HT1080 (cell line): Measurements from ENCODE around the gene ATCAY. TPM values are rescaled to one million over a fixed set of nuclear protein-coding genes. Genes with fewer than 3 reads are reported as not detected.
A peak's percentile ranks its signal among the peaks of the same experiment; 100 is the strongest.

Experiments used
- DNase-seq: peaks from one replicate; pipeline ENCODE4 v3.0.0-alpha.2; 2015; ENCODE audit warnings: low read depth
- polyA plus RNA-seq, 2 experiments: library from polyadenylated mRNA; depleted of rRNA; stranded (reverse); fragments of >200 nt; gene quantifications; 2 replicates each; pipeline ENCODE4 v1.2.3, GENCODE V29; 2015
- total RNA-seq: library from RNA; depleted of rRNA; stranded (reverse); fragments of >200 nt; shearing (Covaris generic); gene quantifications from 2 replicates; pipeline ENCODE4 v1.2.3, GENCODE V29; 2014; rRNA removed

ATCAY gene
- total RNA-seq, result not detected in 2 replicates
- not detected in 2 replicates for polyA plus RNA-seq (2015; cell fraction: cytosol; rRNA removed)
- not detected in 2 replicates for polyA plus RNA-seq (2015; cell fraction: nucleus; rRNA removed)

DNA sequence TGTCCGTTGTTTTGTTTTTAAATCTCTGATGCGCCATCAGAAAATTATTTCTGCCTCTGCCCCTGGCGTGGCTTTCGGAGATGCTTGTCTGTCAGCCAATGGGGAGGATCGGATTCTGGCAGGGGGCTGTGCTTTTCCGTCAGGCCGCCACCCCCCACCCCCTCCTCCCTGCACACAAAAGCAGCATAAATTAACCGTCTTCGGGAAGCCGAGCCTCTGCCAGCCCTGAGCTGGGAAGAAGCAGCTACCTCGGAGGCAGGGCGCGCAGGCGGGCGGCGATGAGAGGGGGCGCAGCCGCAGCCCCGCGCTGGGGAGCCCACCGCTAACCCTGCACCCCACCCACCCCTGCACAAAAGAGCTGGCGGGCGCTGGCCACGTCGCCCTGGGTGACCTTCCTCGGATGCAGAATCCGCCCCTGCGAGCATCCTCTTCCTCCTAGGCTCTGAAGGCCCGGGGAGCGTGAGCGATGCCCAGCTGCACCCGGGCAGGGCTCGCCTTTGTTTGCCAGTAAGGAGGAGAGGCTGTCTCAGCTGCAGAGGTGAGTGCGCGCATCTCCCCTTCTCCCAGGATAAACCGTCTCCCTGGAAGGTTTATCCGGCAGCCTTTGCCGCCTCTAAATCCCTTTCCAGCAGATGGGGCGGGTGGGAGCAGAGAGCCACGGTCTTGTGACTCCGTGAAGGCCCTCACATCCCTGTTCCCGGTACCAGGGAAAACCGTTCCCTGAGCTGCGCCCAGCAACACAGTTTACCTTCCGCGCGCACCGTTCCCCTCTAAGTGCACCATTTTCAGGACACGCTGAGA, at the start of gene ATCAY:
TSS of gene ATCAY (plus strand) at position 215 of the 801 bp plus-strand sequence. CDS start 5,083 bp downstream, outside the sequence.
- DNase-seq, result no peak

- no peak for DNase-seq
Measured at GRCh38 chr19:3831601-3832000, 48.9 kb upstream of the ATCAY start.

DNA sequence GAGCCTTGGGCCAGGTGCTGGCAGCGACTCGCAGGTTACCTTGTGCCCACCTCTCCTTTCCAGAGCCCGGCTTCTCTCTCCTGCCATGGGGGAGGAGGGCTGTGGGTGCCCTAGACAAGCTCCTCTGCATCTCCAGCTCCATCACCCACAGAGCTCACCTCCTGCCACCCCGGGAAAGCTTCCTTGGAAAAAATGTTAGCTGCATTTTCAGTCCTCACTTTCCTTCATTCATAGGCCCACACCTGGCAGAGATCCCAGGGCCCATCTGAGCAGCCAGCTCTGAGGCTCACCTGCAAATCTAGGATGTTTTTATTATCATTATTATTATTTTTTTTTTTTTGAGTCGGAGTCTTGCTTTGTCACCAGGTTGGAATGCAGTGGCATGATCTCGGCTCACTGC, 48.5 kb upstream of the ATCAY start:
- no peak for DNase-seq

- DNase-seq, result no peak
Measured at GRCh38 chr19:3833578-3834348, 46.7 kb upstream of the ATCAY start.

GRCh38 chr19:3834349-3835054, 46.0 kb upstream of the ATCAY start:
- no peak for DNase-seq

DNA sequence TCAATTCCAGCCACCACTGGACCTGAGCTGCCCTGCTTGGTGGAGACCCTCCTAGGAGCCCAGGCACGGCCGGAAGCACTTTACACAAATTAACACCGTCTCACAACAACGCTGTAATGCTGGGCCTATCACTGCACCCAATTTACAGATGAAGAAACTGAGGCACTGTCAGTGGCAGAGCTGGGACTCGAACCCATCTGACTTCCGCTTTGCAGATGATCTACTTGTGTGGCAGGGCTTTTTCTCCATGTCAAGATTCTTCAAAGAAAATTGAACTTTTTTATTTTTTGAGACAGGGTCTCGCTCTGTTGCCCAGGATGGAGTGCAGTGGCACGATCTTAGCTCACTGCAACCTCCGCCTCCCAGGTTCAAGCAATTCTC, 45.4 kb upstream of the ATCAY start:
- DNase-seq, result no peak

DNA sequence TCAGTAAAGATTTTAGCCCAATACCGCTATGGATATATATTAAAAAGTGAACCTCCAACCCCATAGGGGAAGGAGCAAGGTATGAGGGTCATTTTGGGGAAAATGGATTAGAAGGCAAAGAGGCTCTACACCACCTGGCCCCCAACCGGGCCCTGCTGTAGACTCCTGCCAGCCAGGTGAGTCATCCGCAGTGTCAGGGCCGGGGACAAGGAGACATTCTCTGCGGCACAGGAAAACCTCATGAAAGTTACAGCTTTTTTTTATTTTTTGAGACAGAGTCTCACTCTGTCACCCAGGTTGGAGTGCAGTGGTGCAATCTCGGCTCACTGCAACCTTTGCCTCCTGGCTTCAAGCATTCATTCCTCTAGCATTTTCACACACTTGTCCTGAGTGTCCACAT, 43.6 kb upstream of the ATCAY start:
- no peak for DNase-seq

DNA sequence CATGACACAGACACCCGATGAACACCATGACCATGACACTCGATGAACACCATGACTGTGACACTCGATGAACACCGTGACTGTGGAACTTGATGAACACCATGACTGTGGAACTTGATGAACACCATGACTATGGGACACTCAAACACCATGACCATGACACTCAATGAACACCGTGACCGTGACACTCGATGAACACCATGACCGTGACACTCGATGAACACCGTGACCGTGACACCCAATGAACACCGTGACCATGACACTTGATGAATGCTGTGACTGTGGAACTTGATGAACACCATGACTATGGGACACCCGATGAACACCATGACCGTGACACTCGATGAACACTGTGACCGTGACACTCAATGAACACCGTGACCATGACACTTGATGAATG, 43.2 kb upstream of the ATCAY start:
- no peak for DNase-seq

- no peak for DNase-seq
Measured at GRCh38 chr19:3837922-3838321, 42.6 kb upstream of the ATCAY start.

DNA sequence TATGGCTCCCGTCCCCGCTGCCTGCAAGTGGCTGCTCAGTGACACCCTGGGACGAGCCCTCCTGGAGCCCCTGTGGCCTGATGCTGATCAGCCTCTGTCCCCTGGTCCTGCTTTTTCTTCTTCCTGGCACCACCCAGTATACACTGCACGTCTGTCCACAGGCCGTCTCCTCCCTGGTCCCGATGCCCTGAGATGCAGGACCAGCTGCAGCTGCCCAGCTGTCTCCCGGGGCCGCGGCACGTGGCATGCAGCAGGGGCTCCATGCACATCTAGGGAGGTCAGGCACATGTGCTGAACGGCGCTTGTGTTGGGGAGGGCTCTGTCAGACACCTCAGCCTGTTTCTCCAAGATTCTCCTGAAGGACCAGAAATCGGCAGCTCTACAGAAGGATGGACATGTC, 41.8 kb upstream of the ATCAY start:
- DNase-seq, result no peak

DNA sequence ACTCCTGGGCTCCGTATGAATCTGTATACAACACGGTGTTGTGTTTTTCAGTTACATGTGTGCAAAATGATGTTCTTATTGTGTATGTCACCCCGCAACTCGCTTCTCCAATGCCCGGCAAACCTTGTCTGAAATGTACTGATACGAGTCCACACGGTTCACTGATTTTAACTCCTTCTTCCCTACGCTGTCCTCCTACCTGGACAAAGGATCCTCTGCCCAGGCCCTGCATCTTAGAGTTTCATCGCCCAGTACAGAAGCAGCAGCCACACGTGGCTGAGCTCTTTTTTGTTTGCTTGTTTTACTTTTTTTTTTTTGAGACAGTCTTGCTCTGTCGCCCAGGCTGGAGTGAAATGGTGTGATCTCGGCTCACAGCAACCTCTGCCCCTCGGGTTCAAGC, 40.5 kb upstream of the ATCAY start:
- DNase-seq, result no peak

DNA sequence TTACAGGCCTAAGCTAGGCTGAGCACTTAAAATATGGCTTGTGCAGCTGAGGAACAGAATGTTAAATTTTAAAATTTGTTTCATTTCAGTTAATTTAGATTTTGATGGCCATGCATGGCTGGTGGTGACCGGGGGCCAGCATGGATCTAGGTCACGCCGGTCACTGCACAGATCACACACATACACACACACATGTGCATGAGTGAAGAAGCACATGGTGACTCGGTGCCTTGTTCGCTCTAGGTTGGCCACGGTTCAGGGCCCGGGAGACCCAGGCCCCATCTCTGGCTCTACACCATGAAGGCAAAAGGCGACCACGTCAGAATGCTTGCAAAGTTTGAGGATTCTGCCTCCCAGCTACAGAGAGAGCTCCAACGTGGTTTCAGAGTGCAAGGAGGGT, 39.7 kb upstream of the ATCAY start:
- no peak for DNase-seq

GRCh38 chr19:3842948-3843347, 37.5 kb upstream of the ATCAY start:
- no peak for DNase-seq

GRCh38 chr19:3844596-3844995, 35.9 kb upstream of the ATCAY start:
- no peak for DNase-seq

DNA sequence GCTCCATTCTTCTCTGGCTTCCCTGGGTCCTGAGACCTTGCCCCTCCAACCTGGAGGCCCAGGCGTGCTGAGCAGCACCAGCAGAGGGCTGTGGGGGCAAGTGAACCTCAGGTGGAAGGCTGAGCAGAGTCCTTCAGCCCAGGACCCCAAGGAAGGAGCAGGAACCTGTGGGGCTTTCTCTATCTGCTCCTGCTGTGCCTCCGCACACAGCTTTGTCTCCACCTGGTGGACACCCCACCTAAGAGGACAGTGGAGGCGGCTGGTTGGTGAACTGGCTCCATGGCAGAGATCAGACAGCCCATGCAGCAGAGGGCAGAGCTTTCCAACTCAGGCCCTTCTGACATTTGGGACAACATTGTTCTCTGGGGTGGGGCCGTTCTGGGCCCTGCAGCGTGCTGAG, 31.4 kb upstream of the ATCAY start:
- peak; percentile 16 for DNase-seq

DNA sequence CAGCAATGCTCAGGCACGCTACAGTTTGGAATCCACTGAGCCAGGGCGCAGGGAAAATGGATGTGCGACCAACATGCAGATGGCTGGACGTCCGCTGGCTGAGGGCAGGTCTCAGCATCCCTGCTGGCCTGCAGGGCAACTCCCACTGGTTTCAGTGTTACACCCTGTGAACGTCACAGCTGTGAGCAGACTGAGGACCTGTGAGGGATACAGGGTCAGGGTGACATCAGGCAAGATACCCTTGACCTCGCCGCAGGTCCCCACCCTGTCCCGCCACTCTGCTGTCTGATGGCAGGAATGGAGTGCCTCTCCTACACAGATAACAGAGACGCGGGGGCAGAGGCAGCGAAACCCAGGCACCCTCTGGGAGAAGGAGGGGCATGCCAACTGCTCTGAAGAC, 30.7 kb upstream of the ATCAY start:
- DNase-seq, result no peak

GRCh38 chr19:3850320-3850972, 30.0 kb upstream of the ATCAY start:
- no peak for DNase-seq

GRCh38 chr19:3851254-3852176, 29.0 kb upstream of the ATCAY start:
- peak; percentile 16 for DNase-seq

DNA sequence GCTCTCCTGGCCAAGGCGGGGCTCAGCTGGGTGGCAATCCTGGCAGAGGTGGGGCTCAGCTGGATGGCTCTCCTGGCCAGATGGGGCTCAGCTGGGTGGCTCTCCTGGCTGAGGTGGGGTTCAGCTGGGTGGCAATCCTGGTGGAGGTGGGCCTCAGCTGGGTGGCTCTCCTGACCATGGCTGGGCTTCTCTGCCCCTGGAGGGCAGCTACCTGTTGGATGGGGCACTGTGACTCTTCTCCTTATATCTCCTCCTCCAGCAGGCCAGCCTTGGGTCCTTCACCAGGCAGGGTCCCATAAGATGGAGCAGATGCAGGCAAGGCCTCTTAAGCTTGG, 28.3 kb upstream of the ATCAY start:
- DNase-seq, result no peak

- peak; percentile 89 for DNase-seq
Measured at GRCh38 chr19:3852614-3853254, 27.8 kb upstream of the ATCAY start.
